ENCODE results near the gene ADISSP. TPM values are rescaled to one million over a fixed set of nuclear protein-coding genes. Genes with fewer than 3 reads are reported as not detected.

The ADISSP gene
- total and polyA plus RNA-seq, 9 of the 15 experiments (the other 6 are each of a cell fraction or from before 2014, with no cell fraction given): 1.4 to 70.6 (median 23.4) TPM

DNA sequence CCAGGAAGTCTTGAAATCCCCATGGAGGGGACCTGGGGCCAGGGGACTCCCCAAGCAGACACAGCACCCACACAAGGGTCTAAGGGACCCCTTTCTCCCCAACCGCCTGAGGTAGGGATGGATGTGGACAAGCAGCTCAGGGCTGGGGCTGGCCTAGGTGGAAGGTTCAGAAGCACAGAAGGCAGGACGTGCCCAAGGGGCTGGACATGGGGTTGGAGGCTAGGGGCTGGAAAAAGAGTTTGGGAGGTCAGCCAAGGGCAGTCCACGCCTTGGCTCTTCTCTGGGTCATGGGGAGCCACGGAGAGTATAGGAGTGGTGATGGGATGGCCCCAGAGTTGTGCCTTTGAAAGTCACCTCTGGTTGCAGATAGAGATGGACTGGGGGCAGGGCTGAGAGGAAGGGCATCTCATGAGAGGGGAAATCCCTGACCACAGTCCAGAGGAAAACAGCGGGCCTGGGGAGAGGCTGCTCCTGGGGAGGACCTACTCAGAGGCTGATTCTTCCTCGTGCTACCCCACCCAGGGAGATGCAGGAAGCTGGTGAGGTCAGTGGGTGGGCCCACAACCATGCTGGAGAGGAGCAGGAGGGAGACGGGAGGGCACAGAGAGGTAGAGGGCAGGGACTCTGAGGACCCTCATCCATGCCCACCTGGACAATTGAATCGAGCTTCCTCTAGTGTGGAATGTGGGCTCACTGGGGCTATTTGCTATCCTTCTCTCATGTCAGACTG is 37.6 kb downstream of the ADISSP start (continued):
- TF ChIP-seq, protein P1, sequence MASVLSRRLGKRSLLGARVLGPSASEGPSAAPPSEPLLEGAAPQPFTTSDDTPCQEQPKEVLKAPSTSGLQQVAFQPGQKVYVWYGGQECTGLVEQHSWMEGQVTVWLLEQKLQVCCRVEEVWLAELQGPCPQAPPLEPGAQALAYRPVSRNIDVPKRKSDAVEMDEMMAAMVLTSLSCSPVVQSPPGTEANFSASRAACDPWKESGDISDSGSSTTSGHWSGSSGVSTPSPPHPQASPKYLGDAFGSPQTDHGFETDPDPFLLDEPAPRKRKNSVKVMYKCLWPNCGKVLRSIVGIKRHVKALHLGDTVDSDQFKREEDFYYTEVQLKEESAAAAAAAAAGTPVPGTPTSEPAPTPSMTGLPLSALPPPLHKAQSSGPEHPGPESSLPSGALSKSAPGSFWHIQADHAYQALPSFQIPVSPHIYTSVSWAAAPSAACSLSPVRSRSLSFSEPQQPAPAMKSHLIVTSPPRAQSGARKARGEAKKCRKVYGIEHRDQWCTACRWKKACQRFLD (CRISPR knock-in tag; IDR thresholded peaks at IDR 0.05): no peak
- TF ChIP-seq ZNF583 (CRISPR knock-in tag; IDR thresholded peaks at IDR 0.05) (no peak), ZNF507 (tag; conservative IDR thresholded peaks at IDR 0.05) (no peak), NFIX (CRISPR knock-in tag; IDR thresholded peaks at IDR 0.05; ENCODE audit: low read depth) (no peak)
- TF ChIP-seq, protein P2, sequence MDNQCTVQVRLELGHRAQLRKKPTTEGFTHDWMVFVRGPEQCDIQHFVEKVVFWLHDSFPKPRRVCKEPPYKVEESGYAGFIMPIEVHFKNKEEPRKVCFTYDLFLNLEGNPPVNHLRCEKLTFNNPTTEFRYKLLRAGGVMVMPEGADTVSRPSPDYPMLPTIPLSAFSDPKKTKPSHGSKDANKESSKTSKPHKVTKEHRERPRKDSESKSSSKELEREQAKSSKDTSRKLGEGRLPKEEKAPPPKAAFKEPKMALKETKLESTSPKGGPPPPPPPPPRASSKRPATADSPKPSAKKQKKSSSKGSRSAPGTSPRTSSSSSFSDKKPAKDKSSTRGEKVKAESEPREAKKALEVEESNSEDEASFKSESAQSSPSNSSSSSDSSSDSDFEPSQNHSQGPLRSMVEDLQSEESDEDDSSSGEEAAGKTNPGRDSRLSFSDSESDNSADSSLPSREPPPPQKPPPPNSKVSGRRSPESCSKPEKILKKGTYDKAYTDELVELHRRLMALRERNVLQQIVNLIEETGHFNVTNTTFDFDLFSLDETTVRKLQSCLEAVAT (IDR thresholded peaks at IDR 0.05): no peak

DNA sequence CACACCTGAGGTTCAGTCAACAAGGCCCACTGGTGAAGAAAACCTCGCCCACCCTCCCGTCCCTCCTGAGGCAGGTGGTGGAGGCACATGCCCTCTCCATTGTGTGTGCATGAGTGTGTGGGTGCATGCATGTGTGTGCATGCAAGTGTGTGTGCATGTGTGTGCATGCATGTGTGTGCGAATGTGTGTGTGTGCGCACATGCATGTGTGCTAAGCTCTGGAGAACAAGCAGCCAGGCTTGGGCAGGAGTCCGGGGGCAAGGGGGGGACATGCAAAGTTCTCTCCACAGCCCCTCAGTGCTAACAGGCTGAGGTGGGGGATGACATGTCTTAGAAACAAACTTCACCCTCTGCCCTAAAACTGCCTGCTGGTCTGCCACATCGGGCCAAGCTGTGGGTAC is 38.2 kb downstream of the ADISSP start:
- BruUV-seq (replicated peaks): no TSS peak
- 13% methylated on average over 1 of the region's 6 CpGs for WGBS (ENCODE audit: insufficient coverage, low coverage, missing lambda C conversion rate)
- Histone ChIP-seq H3K79me2 (ENCODE audit: control insufficient read depth, insufficient read depth, low read length) (no peaks in the 10 kb centered on the region), H3K27ac (ENCODE audit: extremely low read depth, low read depth, low read length) (no peak overlapping the region), H3K9me1 (ENCODE audit: control insufficient read depth, insufficient read depth, low read length) (no peaks in the 10 kb centered on the region), H3K36me3 (ENCODE audit: control insufficient read depth, insufficient read depth, low read length) (no peaks in the 10 kb centered on the region), H4K20me1 (replicated peaks; ENCODE audit: control insufficient read depth, insufficient read depth, low read length) (no peaks in the 10 kb centered on the region), H3K4me1 (replicated peaks in 1 of 2; ENCODE audit: control insufficient read depth in 2 of 2, insufficient read depth in 2 of 2, low read length in 2 of 2) (peaks cover 8 to 13% of the 10 kb centered on the region in 2 experiments; a peak in 4 of 5 replicates), H3K27me3 (ENCODE audit: control insufficient read depth in 2 of 2, insufficient read depth in 2 of 2, low read length in 2 of 2) (peaks cover 4 to 34% of the 10 kb centered on the region in 2 experiments; a peak in 3 of 5 replicates), H2AFZ (ENCODE audit: low read depth, low read length) (no peak overlapping the region), H3K9me3 (replicated peaks; ENCODE audit: control insufficient read depth, insufficient read depth, low read depth, low read length) (no peaks in the 10 kb centered on the region), H3K4me2 (ENCODE audit: insufficient read depth, low read length) (no peak overlapping the region), H3K4me3 (no peak overlapping the region), H3K9ac (ENCODE audit: insufficient read depth in 1 of 2, low read depth in 2 of 2, low read length in 2 of 2) (no peak overlapping the region)
- DNase-seq (ENCODE audit: extremely low read depth in 1 of 4, low spot score in 3 of 4) (no peak), FAIRE-seq (no peak), ATAC-seq (no peak)
- ChIA-PET POLR2A (interaction anchor here (0.6 kb wide), 1 partner anchor 52 kb away, joined by 3 read pairs; the partner anchor contains the start of gene SPEF1), CTCF (ENCODE audit: low intra/inter-chr PET ratio) (no interaction called here)
- in situ Hi-C loops (cut with MboI) (no loop called here), intact Hi-C loops (cut with micrococcal nuclease) (no loop called here)
- TF ChIP-seq ZSCAN29 (IDR thresholded peaks at IDR 0.05): no peak
- TF ChIP-seq, protein P3, sequence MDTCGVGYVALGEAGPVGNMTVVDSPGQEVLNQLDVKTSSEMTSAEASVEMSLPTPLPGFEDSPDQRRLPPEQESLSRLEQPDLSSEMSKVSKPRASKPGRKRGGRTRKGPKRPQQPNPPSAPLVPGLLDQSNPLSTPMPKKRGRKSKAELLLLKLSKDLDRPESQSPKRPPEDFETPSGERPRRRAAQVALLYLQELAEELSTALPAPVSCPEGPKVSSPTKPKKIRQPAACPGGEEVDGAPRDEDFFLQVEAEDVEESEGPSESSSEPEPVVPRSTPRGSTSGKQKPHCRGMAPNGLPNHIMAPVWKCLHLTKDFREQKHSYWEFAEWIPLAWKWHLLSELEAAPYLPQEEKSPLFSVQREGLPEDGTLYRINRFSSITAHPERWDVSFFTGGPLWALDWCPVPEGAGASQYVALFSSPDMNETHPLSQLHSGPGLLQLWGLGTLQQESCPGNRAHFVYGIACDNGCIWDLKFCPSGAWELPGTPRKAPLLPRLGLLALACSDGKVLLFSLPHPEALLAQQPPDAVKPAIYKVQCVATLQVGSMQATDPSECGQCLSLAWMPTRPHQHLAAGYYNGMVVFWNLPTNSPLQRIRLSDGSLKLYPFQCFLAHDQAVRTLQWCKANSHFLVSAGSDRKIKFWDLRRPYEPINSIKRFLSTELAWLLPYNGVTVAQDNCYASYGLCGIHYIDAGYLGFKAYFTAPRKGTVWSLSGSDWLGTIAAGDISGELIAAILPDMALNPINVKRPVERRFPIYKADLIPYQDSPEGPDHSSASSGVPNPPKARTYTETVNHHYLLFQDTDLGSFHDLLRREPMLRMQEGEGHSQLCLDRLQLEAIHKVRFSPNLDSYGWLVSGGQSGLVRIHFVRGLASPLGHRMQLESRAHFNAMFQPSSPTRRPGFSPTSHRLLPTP (IDR thresholded peaks at IDR 0.05; ENCODE audit: borderline replicate concordance, extremely low read depth, insufficient read length): no peak
- TF ChIP-seq DNMT1 (IDR thresholded peaks at IDR 0.05): no peak

Data from K562 (cell line).